Measurements from ENCODE around the gene UCMA. TPM values are rescaled to one million over a fixed set of nuclear protein-coding genes. Genes with fewer than 3 reads are reported as not detected.

Gene UCMA
- total RNA-seq, 1 experiment from 2014 or later, result not detected

DNA sequence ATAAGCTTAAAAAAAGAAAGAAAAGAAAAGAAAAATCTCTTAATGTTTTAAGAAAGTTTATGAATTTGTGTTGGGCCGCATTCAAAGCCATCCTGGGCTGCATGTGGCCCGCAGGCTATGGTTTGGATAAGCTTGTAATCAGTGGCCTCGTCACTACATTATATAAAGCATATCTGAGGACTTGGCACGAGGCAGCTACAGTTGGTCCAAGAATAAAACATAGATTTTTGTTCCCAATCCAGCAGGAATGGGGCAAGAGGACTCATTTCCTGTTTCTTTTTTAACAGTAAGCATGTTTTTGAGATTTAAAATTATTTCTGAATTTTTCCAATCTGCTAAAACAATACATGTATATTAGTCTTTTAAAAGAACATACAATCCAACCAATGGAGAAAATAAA is 44.2 kb downstream of the UCMA start (continued):
- no peak for TF ChIP-seq FOSL1 (IDR thresholded peaks at IDR 0.05; ENCODE audit: low read depth)
- no peak for TF ChIP-seq EZH2phosphoT487 (IDR thresholded peaks at IDR 0.05; ENCODE audit: borderline replicate concordance)

DNA sequence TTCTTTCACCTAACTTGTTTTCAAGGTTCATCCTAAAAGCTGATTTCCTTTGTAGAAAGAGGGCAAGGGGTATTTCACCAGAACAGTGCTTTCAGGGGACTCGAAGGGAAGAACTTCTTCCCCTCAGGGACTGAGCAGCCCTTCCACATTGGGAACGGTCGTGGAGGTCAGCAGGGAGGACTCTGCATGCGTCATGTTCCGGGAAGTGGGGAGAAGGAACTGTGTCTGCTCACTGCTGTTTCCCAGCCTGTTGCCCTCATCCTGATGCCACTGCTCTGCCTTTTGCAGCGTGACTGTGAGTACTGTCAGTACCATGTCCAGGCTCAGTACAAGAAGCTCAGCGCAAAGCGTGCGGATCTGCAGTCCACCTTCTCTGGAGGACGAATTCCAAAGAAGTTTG is 45.6 kb downstream of the UCMA start:
- no peak for TF ChIP-seq EZH2phosphoT487 (IDR thresholded peaks at IDR 0.05; ENCODE audit: borderline replicate concordance)
- no peak for TF ChIP-seq ZNF274 (IDR thresholded peaks at IDR 0.05; ENCODE audit: low read depth, low read length)
- no peak for TF ChIP-seq SP1 (IDR thresholded peaks at IDR 0.05; ENCODE audit: low read depth)
- TF ChIP-seq CEBPB (IDR thresholded peaks at IDR 0.05; ENCODE audit: low read depth), result no peak
- TF ChIP-seq, protein P1, sequence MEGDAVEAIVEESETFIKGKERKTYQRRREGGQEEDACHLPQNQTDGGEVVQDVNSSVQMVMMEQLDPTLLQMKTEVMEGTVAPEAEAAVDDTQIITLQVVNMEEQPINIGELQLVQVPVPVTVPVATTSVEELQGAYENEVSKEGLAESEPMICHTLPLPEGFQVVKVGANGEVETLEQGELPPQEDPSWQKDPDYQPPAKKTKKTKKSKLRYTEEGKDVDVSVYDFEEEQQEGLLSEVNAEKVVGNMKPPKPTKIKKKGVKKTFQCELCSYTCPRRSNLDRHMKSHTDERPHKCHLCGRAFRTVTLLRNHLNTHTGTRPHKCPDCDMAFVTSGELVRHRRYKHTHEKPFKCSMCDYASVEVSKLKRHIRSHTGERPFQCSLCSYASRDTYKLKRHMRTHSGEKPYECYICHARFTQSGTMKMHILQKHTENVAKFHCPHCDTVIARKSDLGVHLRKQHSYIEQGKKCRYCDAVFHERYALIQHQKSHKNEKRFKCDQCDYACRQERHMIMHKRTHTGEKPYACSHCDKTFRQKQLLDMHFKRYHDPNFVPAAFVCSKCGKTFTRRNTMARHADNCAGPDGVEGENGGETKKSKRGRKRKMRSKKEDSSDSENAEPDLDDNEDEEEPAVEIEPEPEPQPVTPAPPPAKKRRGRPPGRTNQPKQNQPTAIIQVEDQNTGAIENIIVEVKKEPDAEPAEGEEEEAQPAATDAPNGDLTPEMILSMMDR (IDR thresholded peaks at IDR 0.05 in 2 of 3, conservative IDR thresholded peaks at IDR 0.05 in 1 of 3; ENCODE audit: borderline replicate concordance in 1 of 3, insufficient read depth in 1 of 3, low read depth in 2 of 3, low read length in 2 of 3), result no peak
- no peak for TF ChIP-seq POLR2AphosphoS5 (IDR thresholded peaks at IDR 0.05; ENCODE audit: low read depth, low read length)
- TF ChIP-seq, protein P2, sequence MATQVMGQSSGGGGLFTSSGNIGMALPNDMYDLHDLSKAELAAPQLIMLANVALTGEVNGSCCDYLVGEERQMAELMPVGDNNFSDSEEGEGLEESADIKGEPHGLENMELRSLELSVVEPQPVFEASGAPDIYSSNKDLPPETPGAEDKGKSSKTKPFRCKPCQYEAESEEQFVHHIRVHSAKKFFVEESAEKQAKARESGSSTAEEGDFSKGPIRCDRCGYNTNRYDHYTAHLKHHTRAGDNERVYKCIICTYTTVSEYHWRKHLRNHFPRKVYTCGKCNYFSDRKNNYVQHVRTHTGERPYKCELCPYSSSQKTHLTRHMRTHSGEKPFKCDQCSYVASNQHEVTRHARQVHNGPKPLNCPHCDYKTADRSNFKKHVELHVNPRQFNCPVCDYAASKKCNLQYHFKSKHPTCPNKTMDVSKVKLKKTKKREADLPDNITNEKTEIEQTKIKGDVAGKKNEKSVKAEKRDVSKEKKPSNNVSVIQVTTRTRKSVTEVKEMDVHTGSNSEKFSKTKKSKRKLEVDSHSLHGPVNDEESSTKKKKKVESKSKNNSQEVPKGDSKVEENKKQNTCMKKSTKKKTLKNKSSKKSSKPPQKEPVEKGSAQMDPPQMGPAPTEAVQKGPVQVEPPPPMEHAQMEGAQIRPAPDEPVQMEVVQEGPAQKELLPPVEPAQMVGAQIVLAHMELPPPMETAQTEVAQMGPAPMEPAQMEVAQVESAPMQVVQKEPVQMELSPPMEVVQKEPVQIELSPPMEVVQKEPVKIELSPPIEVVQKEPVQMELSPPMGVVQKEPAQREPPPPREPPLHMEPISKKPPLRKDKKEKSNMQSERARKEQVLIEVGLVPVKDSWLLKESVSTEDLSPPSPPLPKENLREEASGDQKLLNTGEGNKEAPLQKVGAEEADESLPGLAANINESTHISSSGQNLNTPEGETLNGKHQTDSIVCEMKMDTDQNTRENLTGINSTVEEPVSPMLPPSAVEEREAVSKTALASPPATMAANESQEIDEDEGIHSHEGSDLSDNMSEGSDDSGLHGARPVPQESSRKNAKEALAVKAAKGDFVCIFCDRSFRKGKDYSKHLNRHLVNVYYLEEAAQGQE (IDR thresholded peaks at IDR 0.05; ENCODE audit: low read depth), result no peak
- no peak for TF ChIP-seq JUND (IDR thresholded peaks at IDR 0.05)
- TF ChIP-seq TCF7L2 (IDR thresholded peaks at IDR 0.05; ENCODE audit: borderline replicate concordance, extremely low read depth, insufficient read depth, insufficient read length), result no peak
- no peak for TF ChIP-seq MAX (IDR thresholded peaks at IDR 0.05)
- RAD21 ChIA-PET (ENCODE audit: low non-redundant PET in 1 of 2, low total read pairs in 2 of 2, uncharacterized antibody in 2 of 2, unreplicated experiment in 2 of 2), result no interaction called here
- Histone ChIP-seq H4K20me1 (ENCODE audit: insufficient read depth) (no peaks in the 10 kb centered on the region), H3K9me3 (ENCODE audit: control insufficient read depth in 1 of 2, insufficient read depth in 1 of 2, low read depth in 1 of 2, low read length in 2 of 2) (no peaks in the 10 kb centered on the region), H3K4me3 (replicated peaks in 1 of 2; ENCODE audit: low read depth in 1 of 2, low read length in 2 of 2) (no peak overlapping the region), H3K9me2 (ENCODE audit: insufficient read depth) (no peaks in the 10 kb centered on the region), H3K36me3 (ENCODE audit: control insufficient read depth in 1 of 2, insufficient read depth in 2 of 2, low read length in 2 of 2) (peaks cover 45 to 66% of the 10 kb centered on the region in 2 experiments), H3K4me2 (ENCODE audit: low read length) (no peak overlapping the region), H2AFZ (ENCODE audit: low read depth, low read length, poor library complexity, severe bottlenecking) (no peak overlapping the region), H3K27me3 (ENCODE audit: insufficient read depth, low read length) (no peaks in the 10 kb centered on the region), H3K27ac (ENCODE audit: low read depth, low read length) (no peak overlapping the region), H3K79me2 (ENCODE audit: insufficient read depth, low read length) (no peaks in the 10 kb centered on the region), H3K4me1 (ENCODE audit: control insufficient read depth in 1 of 2, insufficient read depth in 2 of 2, low read length in 2 of 2) (no peaks in the 10 kb centered on the region), H3K9ac (ENCODE audit: low read length) (no peak overlapping the region)
- no TSS peak for BruUV-seq (replicated peaks)
- intact Hi-C loops (cut with micrococcal nuclease), result no loop called here
- DNase-seq (ENCODE audit: low read depth, low spot score) (no peak), ATAC-seq (no peak)
- POLR2A ChIA-PET, result no interaction called here
- CTCF ChIA-PET, result no interaction called here

Measured in HCT116 (cell line).